Stimulated activated CD4-positive, alpha-beta T cell treated with anti-CD3 and anti-CD28 coated beads, Interleukin-12 subunit alpha, Interleukin-12 subunit beta, amount 100 ng/mL, for 48 hours (primary cell): Measurements from ENCODE around the gene PNMA8A.

Experiments used
- DNase-seq, 3 donors: peaks; one replicate each; pipeline ENCODE4 v3.0.0-alpha.2; 2020; ENCODE audit warnings: low read depth in 2 of 3, low spot score in 1 of 3

The PNMA8A gene

GRCh38 chr19:46492841-46493235 lies 21.5 kb upstream of the PNMA8A start:
- DNase-seq: no peak

DNA sequence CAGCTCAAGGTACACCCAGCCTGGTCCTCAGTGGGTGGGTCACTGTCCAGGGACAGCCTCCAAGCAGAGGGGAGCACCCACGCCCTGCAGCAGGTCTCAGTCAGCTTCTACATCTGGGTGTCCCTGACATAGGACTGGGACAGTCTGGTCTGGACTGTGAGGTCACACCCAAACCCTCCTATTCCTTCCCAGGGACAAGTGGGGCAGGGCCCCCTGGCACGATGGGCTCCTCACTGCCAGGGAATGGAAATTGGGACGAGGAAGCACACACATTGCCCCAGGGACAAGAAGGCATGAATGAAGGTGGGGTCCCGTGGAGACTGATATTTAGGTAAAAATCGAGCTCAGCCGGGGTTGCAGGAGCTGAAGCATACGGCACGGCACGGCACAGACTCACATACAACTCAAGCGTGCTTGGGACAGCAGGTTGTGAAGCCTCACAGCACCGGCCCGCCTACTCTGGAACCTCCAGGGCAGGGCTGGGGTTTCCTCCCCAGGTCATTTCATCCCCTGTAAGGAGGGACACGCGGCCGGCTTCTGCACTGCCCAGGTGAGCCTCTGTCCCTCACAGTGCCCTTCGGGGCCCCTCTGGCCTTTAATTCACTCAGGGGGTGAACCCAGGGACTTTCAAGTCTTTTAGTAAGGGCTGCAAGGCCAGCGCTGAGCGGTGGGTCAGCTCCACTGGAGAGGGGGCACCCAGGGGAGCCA lies 20.8 kb upstream of the PNMA8A start:
- no peak for DNase-seq

DNA sequence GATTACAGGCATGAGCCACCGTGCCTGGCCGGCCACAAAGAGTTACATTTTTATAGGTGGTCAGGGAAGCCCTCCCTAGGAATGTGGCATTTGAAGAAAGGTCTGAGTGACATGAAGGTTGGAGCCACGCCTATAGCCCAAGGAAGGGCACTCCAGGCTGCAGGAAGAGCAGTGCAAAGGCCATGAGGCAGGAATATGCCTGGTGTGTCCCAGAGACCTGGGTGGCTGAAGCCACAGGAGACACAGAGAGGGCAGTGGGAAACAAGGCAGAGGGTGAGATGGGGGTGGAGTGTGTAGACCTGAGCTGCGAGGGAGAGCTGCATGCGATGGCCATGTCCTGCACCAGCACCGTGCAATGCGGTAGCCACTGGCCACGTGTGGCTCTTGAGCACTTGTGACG lies 19.4 kb upstream of the PNMA8A start:
- no peak for DNase-seq

DNA sequence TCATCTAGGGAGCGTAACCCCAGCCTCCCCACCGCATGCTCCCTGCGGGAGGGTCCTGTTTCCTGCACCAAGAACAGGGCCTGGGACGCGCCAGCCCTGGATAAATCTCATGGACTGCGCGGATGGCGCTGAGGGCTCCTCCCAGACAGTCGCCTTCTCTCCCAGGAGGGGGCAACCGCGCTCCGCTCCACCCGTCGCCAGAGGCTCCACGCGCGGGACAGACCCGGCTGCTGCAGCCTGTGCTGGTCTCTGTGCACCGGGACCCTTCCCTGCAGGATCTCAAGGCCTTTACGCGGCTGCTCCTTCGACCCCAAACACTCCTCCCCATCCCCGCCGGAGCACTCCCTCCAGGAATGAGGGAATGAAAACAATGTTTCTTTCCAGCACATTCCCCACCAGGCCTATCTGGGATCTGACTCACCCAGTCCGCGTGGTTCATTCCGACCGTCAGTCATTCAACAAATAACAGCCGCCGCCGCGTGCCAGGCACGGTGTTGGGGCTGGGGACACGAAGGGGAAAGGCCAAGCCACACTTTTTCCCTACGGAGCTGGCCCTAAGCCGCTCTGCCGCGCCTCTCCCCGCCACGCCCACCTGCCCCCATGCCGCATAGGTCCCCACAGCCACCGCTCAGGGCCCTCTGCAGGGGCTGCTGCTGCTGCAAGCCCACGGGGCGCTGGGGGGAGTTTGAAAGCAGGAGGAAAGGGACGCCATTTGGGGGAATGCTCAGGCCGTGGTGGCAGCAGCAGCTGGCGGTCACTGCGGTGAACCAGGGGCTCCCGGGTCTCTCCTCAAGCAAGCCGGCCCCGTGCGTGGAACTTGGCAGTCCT lies 18.3 kb upstream of the PNMA8A start:
- DNase-seq: no peak

- no peak for DNase-seq
Measured at GRCh38 chr19:46488551-46488950, 17.2 kb upstream of the PNMA8A start.

- DNase-seq: peak; percentile 57 to 85 (median 58)
Measured at GRCh38 chr19:46487802-46488445, 16.6 kb upstream of the PNMA8A start.

DNA sequence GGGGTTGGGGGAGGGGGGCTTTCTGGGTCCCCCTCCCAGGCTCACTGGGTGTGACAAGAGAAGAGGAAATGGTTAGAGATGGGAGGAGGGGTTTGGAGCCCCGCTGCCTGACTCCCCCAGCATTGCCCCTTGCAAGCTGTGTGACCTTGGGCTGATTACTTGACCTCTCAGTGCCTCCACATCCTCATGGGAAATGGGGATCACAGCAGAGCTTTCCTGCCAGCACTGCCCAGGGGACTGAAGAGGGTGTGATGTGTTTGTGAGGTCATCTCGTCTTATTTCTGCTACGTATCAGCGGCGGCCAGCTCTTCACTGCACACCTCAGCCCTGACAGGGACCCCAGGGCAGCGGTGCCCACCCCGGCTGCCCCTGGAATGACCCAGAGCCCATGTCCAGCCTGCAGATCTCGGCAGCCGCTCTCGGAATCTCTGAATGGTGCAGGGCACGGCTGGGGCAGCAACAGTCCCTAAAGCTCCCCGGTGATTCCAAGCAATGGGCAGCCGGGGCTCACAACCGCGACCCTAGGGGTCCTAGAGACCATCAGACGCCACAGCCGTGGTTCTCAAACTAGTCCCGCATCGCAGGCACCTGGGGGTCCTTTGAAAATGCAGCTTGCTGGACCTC lies 15.9 kb upstream of the PNMA8A start:
- no peak for DNase-seq

- no peak for DNase-seq
Measured at GRCh38 chr19:46486358-46486757, 15.0 kb upstream of the PNMA8A start.

DNA sequence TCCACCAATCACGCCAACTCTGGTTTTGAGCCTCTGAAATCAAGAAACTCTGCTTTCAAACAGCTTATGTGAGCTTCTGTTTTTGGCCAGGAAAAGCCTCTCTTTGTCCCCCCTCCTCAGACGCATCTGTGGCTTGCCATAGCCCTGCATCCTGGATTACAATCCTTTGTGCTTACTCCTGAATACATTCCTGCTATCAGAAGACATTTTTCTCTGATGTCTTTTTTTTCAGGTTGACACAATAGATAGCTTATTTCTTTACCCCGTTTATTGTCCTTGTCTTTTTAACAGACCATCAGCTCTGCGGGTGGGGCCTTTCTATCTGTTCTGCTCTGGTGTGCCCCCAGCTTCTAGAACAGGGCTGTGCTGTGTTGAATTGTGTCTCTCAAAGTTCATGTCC lies 13.3 kb upstream of the PNMA8A start:
- no peak for DNase-seq

DNA sequence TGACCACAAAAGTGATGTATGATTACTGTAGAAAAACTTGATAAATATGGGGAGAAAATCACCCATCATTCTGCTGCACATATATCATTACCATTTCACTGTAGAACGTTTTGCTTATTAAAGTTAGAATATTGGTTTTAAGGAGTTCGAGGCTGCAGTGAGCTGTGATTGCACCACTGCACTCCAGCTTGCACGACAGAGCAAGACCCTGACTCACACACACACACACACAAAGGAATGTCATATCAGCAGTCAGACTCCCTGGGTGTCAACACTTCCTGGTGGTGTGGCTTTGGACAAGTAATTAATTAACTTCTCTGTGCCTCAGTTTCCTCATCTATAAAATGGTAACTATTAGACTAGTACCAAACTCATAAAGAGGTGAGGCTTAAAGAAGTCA lies 11.3 kb upstream of the PNMA8A start:
- DNase-seq: no peak

DNA sequence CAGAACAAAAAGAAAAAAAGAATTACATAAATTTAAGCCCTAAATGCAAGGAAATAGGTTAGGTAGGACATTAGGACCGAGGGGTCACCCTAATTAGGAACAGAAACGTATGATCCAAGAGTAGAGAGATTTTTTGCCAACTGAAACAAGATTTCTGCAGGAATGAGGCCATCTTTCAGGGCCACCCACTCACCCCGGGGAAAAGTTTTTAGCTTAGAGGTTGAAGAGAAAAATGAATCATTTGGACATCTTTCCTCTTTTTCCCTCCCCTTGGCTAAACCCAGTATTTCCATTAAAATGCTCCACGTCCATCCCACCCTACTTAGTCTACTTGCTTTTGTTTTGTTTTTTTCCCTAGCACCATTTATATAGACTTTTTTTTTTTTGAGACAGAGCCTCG lies 10.6 kb upstream of the PNMA8A start:
- DNase-seq: no peak

GRCh38 chr19:46481223-46481848 lies 10.0 kb upstream of the PNMA8A start:
- DNase-seq: no peak

GRCh38 chr19:46480415-46480814 lies 9.1 kb upstream of the PNMA8A start:
- no peak for DNase-seq

GRCh38 chr19:46478356-46478986 lies 7.1 kb upstream of the PNMA8A start:
- no peak for DNase-seq

GRCh38 chr19:46475986-46476385 lies 4.6 kb upstream of the PNMA8A start:
- no peak for DNase-seq

DNA sequence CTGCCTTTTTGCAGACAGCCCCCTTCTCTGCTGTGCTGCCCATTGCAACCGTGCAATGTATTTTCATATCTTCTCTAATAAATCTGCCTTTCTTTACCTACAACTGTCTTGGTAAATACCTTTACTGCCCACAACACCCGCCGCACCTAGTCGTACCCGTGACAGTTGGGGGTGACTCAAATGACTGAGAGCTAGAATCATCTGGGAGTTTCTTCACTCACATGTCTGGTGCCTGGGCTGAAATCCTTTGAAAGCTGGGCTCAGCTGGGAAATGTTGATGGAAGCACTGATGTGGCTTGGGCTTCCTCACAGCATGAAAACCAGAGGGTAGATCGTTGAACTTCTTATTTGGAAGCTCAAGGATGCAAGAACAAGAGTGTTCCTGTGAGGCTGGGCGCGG lies 2.8 kb upstream of the PNMA8A start:
- DNase-seq: no peak

- no peak for DNase-seq
Measured at GRCh38 chr19:46472592-46472991, 1.2 kb upstream of the PNMA8A start.

- no peak for DNase-seq
Measured at GRCh38 chr19:46471811-46472543, 614 bp upstream of the PNMA8A start.

DNA sequence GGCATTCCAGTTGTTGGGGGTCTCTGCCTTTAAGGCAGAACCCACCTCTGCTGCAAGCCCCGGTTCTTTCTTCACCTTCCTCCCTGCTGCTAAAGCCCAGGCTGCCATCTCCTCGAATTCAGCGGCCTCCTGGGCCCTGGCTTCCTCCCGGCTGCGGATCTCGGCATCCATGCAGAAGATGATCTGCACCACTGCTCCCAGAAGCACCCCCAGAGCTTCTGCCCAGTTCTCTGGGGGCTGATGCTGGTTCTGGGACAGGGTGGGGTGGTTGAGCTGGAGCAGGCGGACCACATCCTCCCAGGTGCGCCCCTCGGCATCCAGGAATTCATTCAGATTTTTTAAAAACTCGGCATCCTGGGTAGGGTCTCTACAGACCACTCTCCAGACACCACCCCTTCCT lies 987 bp downstream of the PNMA8A start:
- DNase-seq: no peak

DNA sequence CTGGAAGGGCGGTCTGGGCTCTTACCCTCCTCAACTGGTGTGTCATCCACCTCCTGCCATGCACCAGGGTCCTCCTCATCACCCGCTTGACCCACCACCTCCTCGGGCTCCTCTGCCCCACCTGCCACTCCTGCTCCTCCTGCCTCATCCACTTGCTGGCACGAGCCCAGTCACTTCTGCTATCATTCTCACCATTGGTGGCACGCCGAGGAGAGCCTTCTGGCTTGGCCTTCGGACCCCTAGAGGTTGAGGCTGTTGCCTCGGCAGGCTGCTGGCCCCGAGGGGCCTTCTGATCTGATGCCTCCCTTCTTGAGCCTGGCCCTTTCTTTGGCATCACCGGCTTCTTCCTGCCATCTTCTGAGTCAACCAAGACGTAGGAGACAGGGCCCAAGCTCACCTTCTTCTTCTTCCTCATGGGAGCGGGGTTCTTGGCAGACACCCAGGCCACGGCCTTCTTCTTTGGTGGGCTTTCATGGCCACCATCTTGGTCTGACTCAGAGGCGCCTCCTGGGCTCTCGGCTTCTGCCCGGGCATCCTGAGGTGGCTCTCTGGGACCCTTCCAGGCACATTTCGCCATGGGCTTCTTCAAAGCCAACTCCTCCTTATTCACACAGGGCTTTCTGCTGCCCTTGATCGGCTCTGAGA lies 1.7 kb downstream of the PNMA8A start:
- DNase-seq: no peak
